Heart right ventricle (tissue), 16 donors: ENCODE measurements around the gene WNT7A. TPM values are rescaled to one million over a fixed set of nuclear protein-coding genes. Genes with fewer than 3 reads are reported as not detected.

ENCODE experiments used
- ATAC-seq, 8 donors: fragments of 200-7000 bp; cut with Tn5 transposase; one replicate each; pipeline ENCODE4 v1.9.1; 2020; ENCODE audit warnings: mild to moderate bottlenecking in 8 of 8, moderate library complexity in 8 of 8, moderate number of reproducible peaks in 1 of 8
- DNase-seq, 2 donors: peaks; one replicate each; pipeline ENCODE4 v3.0.0-alpha.2; 2020
- H3K27ac ChIP-seq, 10 donors: fragments of 200-600 bp; sonication (generic) in 2 of 10; one replicate each; pipeline versions ENCODE4 v1.5.0 to v1.8.0; 2020 to 2022; ENCODE audit warnings: mild to moderate bottlenecking in 3 of 10
- H3K27me3 ChIP-seq, 7 donors: fragments of 200-600 bp; one replicate each; pipeline ENCODE4 v1.8.0; 2021 to 2022; ENCODE audit warnings: mild to moderate bottlenecking in 2 of 7
- H3K36me3 ChIP-seq, 9 donors: fragments of 200-600 bp; sonication (generic) in 1 of 9; one replicate each; pipeline versions ENCODE4 v1.5.0 to v1.8.0; 2020 to 2022; ENCODE audit warnings: mild to moderate bottlenecking in 2 of 9
- H3K4me1 ChIP-seq, 9 donors: fragments of 200-600 bp; sonication (generic) in 1 of 9; one replicate each; pipeline versions ENCODE4 v1.5.0 to v1.8.0; 2020 to 2022; ENCODE audit warnings: mild to moderate bottlenecking in 4 of 9
- H3K4me3 ChIP-seq, 10 donors: fragments of 200-600 bp; sonication (generic) in 2 of 10; one replicate each; pipeline versions ENCODE4 v1.5.0 to v1.8.0; 2020 to 2022; ENCODE audit warnings: mild to moderate bottlenecking in 7 of 10, moderate library complexity in 2 of 10
- H3K9me3 ChIP-seq, 11 donors: fragments of 200-600 bp in 10 of 11; sonication (generic) in 2 of 11; one replicate each; pipeline versions ENCODE4 v1.5.0 to v1.8.0; 2013 to 2022; ENCODE audit warnings: mild to moderate bottlenecking in 2 of 11, control low read depth in 1 of 11, moderate library complexity in 1 of 11
- WGBS, 2 donors: extraction: QIAGEN DNeasy Blood & Tissue Kit; methylation state at CpG; one replicate each; pipeline ENCODE4 v1.1.7; 2013; ENCODE audit warnings: inconsistent platforms in 1 of 2; 5-methylcytosine and 5-hydroxymethylcytosine counted together
- intact Hi-C, 10 donors: fragments of 100-400 bp; cut with DNase I; formaldehyde crosslinking; loops; one replicate each; pipeline versions ENCODE4 v1.11.1 to v1.14.2; 2022
- polyA plus RNA-seq, 2 donors: library from polyadenylated mRNA; stranded (reverse); fragments of 200-250 nt; gene quantifications; one replicate each; pipeline ENCODE4 v1.2.3, GENCODE V29; 2013
- total RNA-seq, 10 donors: library from RNA; stranded (reverse); fragmentation: NEBNext Ultra II Directional in 3 of 10; extraction: Animal tissue kit (Norgen Biotek cat#: 25700) in 3 of 10; gene quantifications; one replicate each; pipeline versions ENCODE4 v1.2.1 to v1.2.4, GENCODE V29; 2021 to 2023
- TF ChIP-seq, protein P1 (sequence below), 9 donors: fragments of 200-600 bp; sonication (generic) in 2 of 9; IDR thresholded peaks; one replicate each; pipeline versions ENCODE4 v1.5.0 to v1.8.0; 2021 to 2022; ENCODE audit warnings: antibody characterized with exemption in 9 of 9, mild to moderate bottlenecking in 5 of 9, moderate library complexity in 1 of 9
- donor health status: Arrhythmogenic right ventricular cardiomyopathy.
- donor health status: ischemic (EF 13 %, LVEDD 7.1; RV severe dilation, severe dysfunction).
- donor health status: healthy with polysubstance abuse.
- donor health status: DM: no; HTN: yes; CAD: no.
- donor health status: DM: no; HTN: no; CAD: no.
- donor health status: ischemic (EF 25% LVEDD 6.9; RV normal size, moderate dysfunction).
- donor health status: ischemic (EF 25% LVEDD 5.7; RV mildly dilated, moderate dysfunction).
- donor health status: healthy.
- donor health status: DM: yes; HTN: yes; CAD: no.
- donor health status: Ischemic cardiomyopathy.
- donor health status: ischemic (EF 35%, LVEDD 5.7; RV mildly dilated, moderate dysfunction).
- donor health status: nonischemic (EF 11% LVEDD 7.7; RV severe dilation, severe dysfunction).
- donor health status: DM: yes; HTN: yes; CAD: no.
- donor health status: PGD.
- donor health status: ischemic (EF 29% LVEDD 5.4; RV normal size, mild dysfunction).
- donor health status: nonischemic (EF 23%, LVEDD 6.1; RV moderate dilation, normal function).

The WNT7A gene
- total and polyA plus RNA-seq, 12 donors, result not detected

DNA sequence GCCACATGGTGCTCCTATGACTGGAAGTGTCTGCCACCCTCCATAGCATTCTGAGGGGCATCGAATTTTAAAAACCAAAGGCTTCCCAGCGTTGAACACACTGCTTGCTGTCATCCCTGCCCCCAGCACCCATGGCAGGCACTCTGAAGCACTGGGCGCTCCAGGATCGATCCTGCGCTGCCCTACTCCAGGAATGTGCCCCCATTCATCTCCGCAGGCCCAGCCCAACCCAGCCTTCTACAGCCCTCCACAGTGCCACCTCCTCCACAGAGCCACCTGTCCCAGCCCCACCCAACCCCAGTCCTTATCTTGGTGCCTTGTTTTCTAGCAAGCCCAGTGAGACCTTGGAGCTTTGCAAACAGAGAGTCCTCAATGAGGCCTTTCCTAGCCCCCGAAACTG is 52.2 kb downstream of the WNT7A start:
- DNase-seq, result no peak
- Histone ChIP-seq H3K36me3 (no peaks in the 10 kb centered on the region), H3K27ac (no peak overlapping the region), H3K9me3 (peaks cover 0 to 2% (median 0%) of the 10 kb centered on the region in 11 donors), H3K4me3 (no peak overlapping the region), H3K27me3 (peaks cover 0 to 18% (median 0%) of the 10 kb centered on the region in 7 donors), H3K4me1 (no peaks in the 10 kb centered on the region)
- no peak for ATAC-seq
- intact Hi-C loops, result no loop called here
- TF ChIP-seq, protein P1, sequence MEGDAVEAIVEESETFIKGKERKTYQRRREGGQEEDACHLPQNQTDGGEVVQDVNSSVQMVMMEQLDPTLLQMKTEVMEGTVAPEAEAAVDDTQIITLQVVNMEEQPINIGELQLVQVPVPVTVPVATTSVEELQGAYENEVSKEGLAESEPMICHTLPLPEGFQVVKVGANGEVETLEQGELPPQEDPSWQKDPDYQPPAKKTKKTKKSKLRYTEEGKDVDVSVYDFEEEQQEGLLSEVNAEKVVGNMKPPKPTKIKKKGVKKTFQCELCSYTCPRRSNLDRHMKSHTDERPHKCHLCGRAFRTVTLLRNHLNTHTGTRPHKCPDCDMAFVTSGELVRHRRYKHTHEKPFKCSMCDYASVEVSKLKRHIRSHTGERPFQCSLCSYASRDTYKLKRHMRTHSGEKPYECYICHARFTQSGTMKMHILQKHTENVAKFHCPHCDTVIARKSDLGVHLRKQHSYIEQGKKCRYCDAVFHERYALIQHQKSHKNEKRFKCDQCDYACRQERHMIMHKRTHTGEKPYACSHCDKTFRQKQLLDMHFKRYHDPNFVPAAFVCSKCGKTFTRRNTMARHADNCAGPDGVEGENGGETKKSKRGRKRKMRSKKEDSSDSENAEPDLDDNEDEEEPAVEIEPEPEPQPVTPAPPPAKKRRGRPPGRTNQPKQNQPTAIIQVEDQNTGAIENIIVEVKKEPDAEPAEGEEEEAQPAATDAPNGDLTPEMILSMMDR (IDR thresholded peaks at IDR 0.05), result no peak
- 77 to 89% methylated on average over 7 of the region's 7 CpGs for WGBS, 2 donors

DNA sequence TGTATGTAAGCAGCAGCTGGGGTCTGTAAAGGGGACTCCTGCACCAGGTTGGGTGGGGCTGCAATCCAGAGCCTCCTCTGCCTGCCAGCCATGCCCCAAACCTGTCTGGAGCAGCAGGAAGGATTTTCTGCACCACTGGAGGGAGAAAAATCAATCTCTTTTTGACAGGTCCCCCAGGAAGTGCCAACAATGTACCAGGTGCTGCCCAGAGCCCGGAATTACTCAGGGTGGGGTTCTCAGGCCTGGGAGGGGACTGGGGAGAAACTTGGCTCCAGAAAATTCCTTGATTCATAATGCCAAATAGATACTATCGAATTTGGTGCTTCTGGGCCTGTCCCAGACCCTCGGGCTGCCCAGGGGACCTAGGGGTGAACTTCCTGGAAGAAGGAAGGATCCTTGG is 52.6 kb downstream of the WNT7A start:
- H3K36me3 ChIP-seq, result no peaks in the 10 kb centered on the region
- DNase-seq (no peak), ATAC-seq (no peak)
- H3K9me3 ChIP-seq, result peaks cover 0 to 2% (median 0%) of the 10 kb centered on the region in 11 donors
- H3K4me1 ChIP-seq, result no peaks in the 10 kb centered on the region
- no peak overlapping the region for H3K27ac ChIP-seq
- TF ChIP-seq, protein P1 (IDR thresholded peaks at IDR 0.05), result no peak
- no peak overlapping the region for H3K4me3 ChIP-seq
- intact Hi-C loops, result no loop called here
- WGBS, 2 donors, result 64 to 70% methylated on average over 3 of the region's 3 CpGs
- H3K27me3 ChIP-seq, result peaks cover 0 to 18% (median 0%) of the 10 kb centered on the region in 7 donors

DNA sequence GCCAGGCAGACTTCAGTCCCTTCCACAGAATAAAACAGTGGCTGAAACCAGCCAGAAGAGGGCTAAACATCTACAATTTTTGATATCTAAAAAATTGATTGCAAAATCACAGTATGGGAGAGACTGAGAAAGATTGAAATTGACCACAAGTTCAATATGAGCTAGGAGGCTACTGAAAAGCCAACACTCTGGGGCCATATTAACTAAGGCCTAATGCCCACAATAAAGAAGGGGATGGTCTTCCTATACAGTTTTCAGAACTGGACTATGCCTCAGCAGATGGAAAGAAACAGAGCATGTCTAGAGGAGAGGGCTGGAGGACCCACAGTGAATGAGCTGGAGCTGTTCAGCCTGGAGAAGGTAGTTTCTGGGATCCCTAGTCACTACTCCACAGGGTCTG is 53.2 kb downstream of the WNT7A start:
- Histone ChIP-seq H3K27ac (no peak overlapping the region), H3K27me3 (peaks cover 0 to 16% (median 0%) of the 10 kb centered on the region in 7 donors), H3K9me3 (peaks cover 0 to 2% (median 0%) of the 10 kb centered on the region in 11 donors), H3K4me3 (no peak overlapping the region), H3K36me3 (no peaks in the 10 kb centered on the region), H3K4me1 (no peaks in the 10 kb centered on the region)
- ATAC-seq (no peak), DNase-seq (no peak)
- intact Hi-C loops, result no loop called here
- TF ChIP-seq, protein P1 (IDR thresholded peaks at IDR 0.05), result no peak

DNA sequence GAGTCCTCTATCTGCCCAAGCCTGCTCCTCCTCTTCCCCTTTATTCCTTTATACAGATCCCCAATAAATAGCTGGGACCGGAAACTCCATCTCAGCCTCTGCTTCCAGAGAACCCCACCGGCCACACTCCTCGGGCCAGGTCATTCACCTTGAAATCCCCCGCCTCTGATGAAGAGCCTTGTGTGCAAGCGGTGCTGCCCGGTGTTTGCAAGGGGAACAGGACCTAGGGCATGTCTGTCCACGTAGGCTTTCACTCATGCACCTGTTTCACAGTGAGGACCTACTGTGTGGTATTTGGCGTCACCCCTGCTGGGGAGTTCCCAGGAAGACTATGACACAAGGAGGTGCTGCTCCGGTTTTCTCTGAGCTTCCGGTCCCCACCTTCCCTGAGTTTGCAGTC is 54.0 kb downstream of the WNT7A start:
- intact Hi-C loops, result no loop called here
- no peak for DNase-seq
- Histone ChIP-seq H3K36me3 (no peaks in the 10 kb centered on the region), H3K27me3 (peaks cover 0 to 9% (median 2%) of the 10 kb centered on the region in 7 donors), H3K9me3 (peaks cover 0 to 2% (median 0%) of the 10 kb centered on the region in 11 donors), H3K4me3 (no peak overlapping the region), H3K27ac (no peak overlapping the region), H3K4me1 (no peaks in the 10 kb centered on the region)
- TF ChIP-seq, protein P1 (IDR thresholded peaks at IDR 0.05), result no peak
- 82% methylated on average over 10 of the region's 10 CpGs for WGBS, 2 donors
- no peak for ATAC-seq

DNA sequence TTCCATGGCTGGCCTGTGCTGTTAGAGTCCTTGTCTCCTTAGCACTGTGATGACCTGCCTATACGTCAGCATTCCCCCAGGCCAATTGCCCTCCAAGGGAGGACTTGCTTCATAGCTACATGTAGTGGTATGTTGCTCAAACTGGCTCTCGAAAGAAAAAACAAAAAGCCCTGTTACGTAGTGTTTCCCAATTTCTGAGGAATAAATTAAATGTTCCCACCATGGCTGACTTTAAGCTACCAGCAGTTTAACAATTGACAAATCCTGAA is 54.6 kb downstream of the WNT7A start:
- Histone ChIP-seq H3K36me3 (no peaks in the 10 kb centered on the region), H3K4me3 (no peak overlapping the region), H3K9me3 (peaks cover 0 to 2% (median 0%) of the 10 kb centered on the region in 11 donors), H3K27ac (no peak overlapping the region), H3K27me3 (peaks cover 0 to 6% (median 3%) of the 10 kb centered on the region in 7 donors), H3K4me1 (no peaks in the 10 kb centered on the region)
- ATAC-seq (no peak), DNase-seq (no peak)
- TF ChIP-seq, protein P1 (IDR thresholded peaks at IDR 0.05), result no peak
- WGBS, 2 donors, result 70 to 82% methylated on average over 3 of the region's 3 CpGs
- intact Hi-C loops, result no loop called here
